ENCODE measurements around the gene DPT. TPM values are rescaled to one million over a fixed set of nuclear protein-coding genes. Genes with fewer than 3 reads are reported as not detected.

The DPT gene
- total and polyA plus RNA-seq, 2 of the 4 experiments (the other 2 are of a cell fraction): not detected

DNA sequence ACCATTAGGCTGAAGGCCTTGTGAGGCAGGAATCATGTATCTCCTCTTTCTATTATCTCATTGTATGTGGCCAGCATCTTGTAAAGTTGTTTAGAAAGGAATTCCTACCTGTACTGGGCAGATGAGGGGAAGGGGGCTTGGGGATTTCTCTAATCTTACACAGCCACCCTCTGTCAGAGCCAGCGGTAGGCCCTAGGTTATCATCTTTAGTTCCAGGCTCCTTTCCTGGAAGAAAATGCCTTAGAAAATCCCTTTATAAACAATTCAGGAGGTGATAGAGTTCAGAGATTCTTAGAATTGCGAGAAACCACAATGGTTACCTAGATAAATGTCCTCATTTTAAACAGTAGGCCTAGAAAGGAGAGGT, 35.2 kb downstream of the DPT start:
- Histone ChIP-seq H2AFZ (replicated peaks; ENCODE audit: low read length, poor library complexity) (no peak overlapping the region), H3K27ac (ENCODE audit: insufficient read depth, low read length) (no peak overlapping the region), H3K4me3 (ENCODE audit: insufficient read depth, low read depth, low read length) (no peak overlapping the region), H4K8ac (ENCODE audit: low read depth in 2 of 2, low read length in 2 of 2) (no peak overlapping the region), H2BK20ac (ENCODE audit: low read depth, low read length) (no peak overlapping the region), H3K9me1 (ENCODE audit: insufficient read depth, low read length) (no peaks in the 10 kb centered on the region), H2AK9ac (replicated peaks; ENCODE audit: low read depth, low read length, poor library complexity) (no peak overlapping the region), H3K9me3 (ENCODE audit: control insufficient read depth, insufficient read depth, low read length) (no peaks in the 10 kb centered on the region), H3K4me1 (ENCODE audit: control insufficient read depth, insufficient read depth, low read length) (no peaks in the 10 kb centered on the region), H3K4ac (ENCODE audit: low read depth, low read length) (no peak overlapping the region), H2AK5ac (ENCODE audit: low read depth, low read length) (no peak overlapping the region), H3K27me3 (ENCODE audit: control insufficient read depth, insufficient read depth, low read length) (no peaks in the 10 kb centered on the region), H3K4me2 (ENCODE audit: low read depth, low read length) (no peak overlapping the region), H3K79me1 (ENCODE audit: low read depth in 1 of 2, low read length in 2 of 2) (no peaks in the 10 kb centered on the region), H4K5ac (ENCODE audit: low read depth, low read length) (no peak overlapping the region), H3K9ac (ENCODE audit: low read depth, low read length) (no peak overlapping the region), H3K36me3 (ENCODE audit: control insufficient read depth, insufficient read depth, low read length) (no peaks in the 10 kb centered on the region), H3K18ac (ENCODE audit: low read depth, low read length) (no peak overlapping the region), H2BK120ac (ENCODE audit: low read depth, low read length) (no peak overlapping the region), H3K56ac (ENCODE audit: extremely low read depth, insufficient read depth, low read length) (no peak overlapping the region), H2BK5ac (ENCODE audit: low read depth, low read length, poor library complexity, severe bottlenecking) (no peak overlapping the region), H4K20me1 (ENCODE audit: insufficient read depth, low read length) (no peaks in the 10 kb centered on the region), H4K91ac (ENCODE audit: insufficient read depth, low read depth, low read length) (no peak overlapping the region), H3K14ac (replicated peaks; ENCODE audit: low read depth, low read length) (no peak overlapping the region), H2BK15ac (ENCODE audit: low read depth, low read length) (no peak overlapping the region), H3K23ac (ENCODE audit: low read depth, low read length) (no peak overlapping the region)
- in situ Hi-C loops (cut with MboI; ENCODE audit: low sequenced_read_pairs): no loop called here
- ChIA-PET POLR2A (ENCODE audit: unreplicated experiment) (no interaction called here), CTCF (no interaction called here)
- TF ChIP-seq CEBPB (IDR thresholded peaks at IDR 0.05; ENCODE audit: low read depth, low read length): no peak
- no peak for TF ChIP-seq MAFK (IDR thresholded peaks at IDR 0.05; ENCODE audit: low read depth, low read length)
- TF ChIP-seq POLR2A (IDR thresholded peaks at IDR 0.05; ENCODE audit: low read depth, low read length): no peak
- TF ChIP-seq NFE2L2 (IDR thresholded peaks at IDR 0.05; ENCODE audit: low read depth, low read length): no peak
- dilution Hi-C loops (cut with HindIII; ENCODE audit: low sequenced_read_pairs, unreplicated experiment): no loop called here
- ATAC-seq (ENCODE audit: low read depth) (no peak), DNase-seq (no peak)
- no CpG with 5 or more reads among the region's 2 CpGs for WGBS, 2 experiments (ENCODE audit: extremely low coverage in 2 of 2, insufficient read length in 1 of 2)
- BruUV-seq (replicated peaks): no TSS peak
- intact Hi-C loops (cut with micrococcal nuclease): no loop called here
